Renal pelvis (tissue), 4 donors: ENCODE measurements around the gene ARID5B. TPM values are rescaled to one million over a fixed set of nuclear protein-coding genes. Genes with fewer than 3 reads are reported as not detected.

Experiments used
- DNase-seq: peaks from one replicate; pipeline ENCODE4 v3.0.0-alpha.2; 2013
- polyA plus RNA-seq, 3 donors: library from polyadenylated mRNA; unstranded; fragments of 120-200 nt; gene quantifications; one replicate each; pipeline ENCODE4 v1.2.1, GENCODE V29; 2013; ENCODE audit not compliant: insufficient read length in 3 of 3

Gene ARID5B
- polyA plus RNA-seq, 3 donors, result 44.7 to 69.4 (median 56.7) TPM

GRCh38 chr10:61935077-61935476 is 33.6 kb downstream of the ARID5B start:
- no peak for DNase-seq

DNA sequence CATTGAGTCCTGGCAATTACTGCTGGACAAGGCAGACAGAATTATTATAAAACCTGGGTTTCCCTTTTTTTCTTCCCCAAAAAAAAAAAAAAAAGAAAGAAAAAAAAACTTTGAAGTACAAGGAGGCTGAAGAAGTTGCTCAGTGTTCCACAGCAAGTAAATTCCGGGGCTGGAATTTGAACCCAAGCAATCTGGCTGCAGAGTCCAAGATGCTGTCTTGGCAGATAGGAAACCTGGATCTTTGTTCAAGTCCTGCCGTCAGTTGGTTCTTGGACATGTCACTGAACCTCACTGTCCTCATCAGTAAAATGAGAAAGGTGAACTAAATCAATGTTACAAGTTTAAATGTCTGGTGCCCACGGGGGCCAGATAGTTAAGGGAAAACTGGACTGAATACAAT is 35.3 kb downstream of the ARID5B start:
- DNase-seq, result no peak

DNA sequence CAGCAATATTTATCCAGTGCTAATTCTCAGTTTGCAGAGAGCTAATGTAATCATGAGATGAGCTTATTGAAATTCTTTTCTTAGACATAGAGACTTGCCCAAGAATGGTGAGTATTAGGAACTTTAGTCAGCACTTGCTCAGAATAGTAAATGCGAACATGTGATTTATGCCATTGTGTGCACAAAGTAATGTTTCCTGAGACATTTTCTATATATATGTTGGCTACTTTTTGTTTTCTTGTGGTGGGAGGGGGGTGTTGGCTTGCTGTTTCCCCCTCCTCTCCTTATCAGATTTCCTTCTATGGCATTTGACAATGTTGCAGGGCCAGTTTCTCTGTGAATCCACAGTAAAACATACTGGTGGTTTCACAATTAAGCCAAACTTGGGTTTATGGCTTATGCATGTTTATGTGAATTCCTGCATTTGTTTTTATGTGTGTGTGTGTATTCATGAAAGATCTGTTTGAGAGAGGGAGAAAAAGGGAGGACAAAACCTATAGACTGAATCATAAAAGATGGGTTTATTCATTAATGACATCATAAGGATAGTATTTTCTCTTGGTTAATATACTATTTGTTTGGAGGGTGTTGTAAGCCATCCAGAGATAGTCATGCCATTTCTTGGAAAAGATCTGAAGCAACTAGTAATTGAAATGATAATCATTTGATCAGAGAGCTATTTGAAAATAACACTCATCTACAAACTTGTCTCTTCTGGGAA is 36.3 kb downstream of the ARID5B start:
- peak; percentile 48 for DNase-seq

DNA sequence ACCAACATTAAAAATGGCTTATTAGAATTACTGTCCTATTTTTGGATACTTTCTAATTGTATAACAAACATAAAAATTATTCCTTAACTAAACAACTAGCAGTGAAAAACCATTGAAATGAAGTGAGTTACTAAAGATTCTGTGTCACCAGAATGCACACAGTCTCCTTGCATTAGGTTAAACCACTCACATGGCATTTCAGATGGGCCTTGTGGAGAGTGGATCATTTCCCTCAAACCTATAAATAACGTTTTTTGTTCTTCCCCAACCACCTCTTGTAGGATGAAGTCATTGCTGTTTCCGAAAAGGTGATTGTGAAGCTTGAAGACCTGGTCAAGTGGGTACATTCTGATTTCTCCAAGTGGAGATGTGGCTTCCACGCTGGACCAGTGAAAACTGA is 38.4 kb downstream of the ARID5B start:
- no peak for DNase-seq

DNA sequence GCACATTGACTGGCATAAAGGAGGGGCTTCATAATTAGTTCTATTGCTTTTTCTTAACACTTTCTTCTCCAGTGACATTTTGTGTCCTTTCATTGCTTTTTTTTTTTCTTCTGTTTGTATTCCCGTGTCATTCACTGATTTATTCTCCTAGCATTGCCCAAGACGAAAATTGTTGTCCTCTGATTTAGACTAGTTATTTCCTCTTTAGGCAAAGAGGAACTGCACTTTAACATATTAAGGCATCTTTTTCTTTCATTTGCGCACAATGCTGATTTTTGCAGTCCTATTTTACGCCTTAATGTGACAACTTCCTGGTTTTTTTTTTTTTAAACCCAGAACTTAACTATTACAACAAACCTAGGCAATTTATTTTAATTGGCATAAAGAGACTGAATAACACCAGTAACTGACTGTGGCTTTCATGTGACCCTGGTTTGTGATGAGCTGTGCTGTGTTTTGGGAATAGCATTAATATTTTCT is 39.7 kb downstream of the ARID5B start:
- no peak for DNase-seq

DNA sequence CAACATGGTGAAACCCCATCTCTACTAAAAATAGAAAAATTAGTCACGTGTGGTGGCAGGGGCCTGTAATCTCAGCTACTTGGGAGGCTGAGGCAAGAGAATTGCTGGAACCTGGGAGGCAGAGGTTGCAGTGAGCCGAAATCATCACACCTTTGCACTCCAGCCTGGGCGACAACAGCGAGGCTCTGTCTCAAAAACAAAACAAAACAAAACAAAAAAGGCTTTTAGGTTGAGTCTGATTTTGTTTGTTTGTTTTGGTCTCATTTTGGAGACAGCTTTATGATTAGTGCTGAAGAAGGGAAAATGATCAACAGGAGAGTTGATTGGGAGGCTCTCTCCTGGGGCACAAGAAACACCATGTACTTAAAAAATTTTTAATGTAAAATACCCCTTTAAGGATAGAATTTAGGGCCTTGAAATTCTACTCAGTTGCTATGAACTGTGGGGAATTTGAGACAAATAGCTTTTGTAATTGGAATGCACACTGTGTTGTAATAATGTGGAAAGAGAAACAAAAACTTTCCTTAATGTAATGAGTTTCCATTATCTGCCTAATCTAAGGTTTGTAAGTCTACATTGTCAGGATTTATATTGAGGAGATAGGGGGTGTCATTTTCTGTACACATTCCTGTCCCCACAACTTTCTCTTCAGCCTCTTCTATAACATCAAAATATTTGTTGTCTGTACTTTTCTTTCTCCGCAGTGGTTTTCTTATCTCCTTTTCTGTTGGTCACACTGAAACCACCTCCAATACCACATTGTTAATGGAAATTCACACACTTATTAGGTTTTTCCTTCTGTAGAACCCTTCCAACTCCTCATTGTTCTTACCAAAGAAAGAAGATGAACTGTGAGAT is 41.3 kb downstream of the ARID5B start:
- no peak for DNase-seq

GRCh38 chr10:61943674-61944378 is 42.3 kb downstream of the ARID5B start:
- DNase-seq, result no peak

- DNase-seq, result no peak
These were observed 43.1 kb downstream of the ARID5B start for GRCh38 chr10:61944410-61945147.

DNA sequence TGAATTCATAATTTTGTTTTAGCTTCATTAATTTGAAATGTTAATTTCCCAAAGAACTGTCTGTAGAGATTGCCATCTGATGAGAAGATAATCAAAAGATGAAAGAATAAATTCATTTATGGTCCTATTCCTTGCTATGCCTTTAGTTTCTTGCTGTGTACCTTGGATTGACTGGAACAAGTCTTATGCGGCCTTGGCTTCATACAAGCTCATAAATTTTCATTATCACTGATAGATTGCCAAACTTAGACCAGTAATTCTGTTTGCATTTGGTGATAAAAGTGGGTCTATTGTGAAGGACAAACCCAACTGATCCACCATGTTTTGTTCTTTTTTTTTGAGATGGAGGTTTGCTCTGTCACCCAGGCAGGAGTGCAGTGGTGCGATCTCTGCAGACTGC is 48.2 kb downstream of the ARID5B start:
- DNase-seq, result no peak

- no peak for DNase-seq
These were observed 49.1 kb downstream of the ARID5B start for GRCh38 chr10:61950449-61951143.

GRCh38 chr10:61951144-61951483 is 49.6 kb downstream of the ARID5B start:
- DNase-seq, result no peak

DNA sequence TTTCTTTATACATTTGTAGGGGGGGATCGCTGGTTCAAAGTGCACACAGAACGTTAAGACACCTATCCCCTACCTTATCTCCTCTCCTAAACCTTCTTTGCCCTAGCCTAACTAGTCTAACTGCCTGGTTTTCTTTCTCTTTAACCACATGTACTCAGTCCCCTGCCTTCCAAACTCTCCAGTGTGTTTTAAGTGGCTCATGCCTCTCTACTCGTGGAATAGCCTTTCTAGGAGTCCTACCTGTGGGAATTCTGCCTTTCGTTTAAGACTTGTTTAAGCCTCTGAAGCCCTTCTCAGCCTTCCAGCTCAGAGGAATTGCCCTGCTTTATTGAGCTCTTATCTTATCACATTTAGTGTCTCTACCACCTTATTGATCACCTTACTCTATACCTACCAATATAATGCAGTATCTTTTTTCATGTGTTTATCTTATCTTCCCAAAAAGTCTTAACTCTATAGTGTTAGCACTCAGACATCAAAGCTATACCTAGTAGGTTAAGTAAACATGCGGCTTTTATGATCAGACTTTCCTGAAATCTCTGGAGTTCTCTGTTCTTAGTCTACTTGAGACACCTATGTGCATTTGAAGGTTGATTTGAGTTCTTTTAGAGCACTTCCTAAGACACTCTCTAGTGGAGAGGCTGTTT is 50.7 kb downstream of the ARID5B start:
- no peak for DNase-seq

DNA sequence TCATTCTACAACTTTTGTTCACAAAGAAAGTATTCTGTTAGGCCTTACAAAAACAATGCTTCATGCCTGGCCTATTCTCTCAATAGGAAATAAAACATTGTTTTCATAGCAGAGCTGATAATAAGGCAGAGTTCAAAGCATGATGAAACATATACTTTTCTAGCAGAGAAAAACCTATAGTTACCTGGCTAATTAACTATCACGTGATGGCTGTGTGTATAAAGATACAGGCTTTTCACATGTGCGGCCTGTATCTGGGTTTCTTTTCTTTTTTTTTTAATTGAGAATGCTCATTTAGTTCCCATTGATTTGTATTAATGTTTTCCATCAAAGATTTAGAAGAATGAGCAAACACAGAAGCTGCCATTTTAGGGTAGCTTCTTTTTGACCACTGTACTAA is 51.7 kb downstream of the ARID5B start:
- no peak for DNase-seq

DNA sequence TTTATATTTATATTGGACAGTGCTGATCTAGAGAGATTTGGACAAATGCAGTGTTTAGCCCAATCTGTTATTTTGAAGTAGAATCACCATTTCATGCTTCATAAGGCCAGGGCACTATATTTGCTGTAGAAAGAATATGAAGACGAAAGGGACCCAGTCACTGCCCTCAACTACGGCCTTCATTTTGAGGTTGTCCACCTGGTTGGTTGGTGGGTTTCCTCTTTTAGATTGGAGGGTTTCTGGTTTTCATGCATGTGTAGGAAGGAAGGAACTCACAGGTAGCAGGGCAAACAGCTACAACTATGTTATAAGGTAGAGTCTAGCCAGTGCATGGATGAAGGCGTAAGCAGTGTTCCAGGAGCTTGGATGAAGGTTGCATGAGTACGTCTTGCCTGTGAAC is 56.3 kb downstream of the ARID5B start:
- no peak for DNase-seq

- DNase-seq, result no peak
These were observed 56.8 kb downstream of the ARID5B start for GRCh38 chr10:61958311-61958710.

DNA sequence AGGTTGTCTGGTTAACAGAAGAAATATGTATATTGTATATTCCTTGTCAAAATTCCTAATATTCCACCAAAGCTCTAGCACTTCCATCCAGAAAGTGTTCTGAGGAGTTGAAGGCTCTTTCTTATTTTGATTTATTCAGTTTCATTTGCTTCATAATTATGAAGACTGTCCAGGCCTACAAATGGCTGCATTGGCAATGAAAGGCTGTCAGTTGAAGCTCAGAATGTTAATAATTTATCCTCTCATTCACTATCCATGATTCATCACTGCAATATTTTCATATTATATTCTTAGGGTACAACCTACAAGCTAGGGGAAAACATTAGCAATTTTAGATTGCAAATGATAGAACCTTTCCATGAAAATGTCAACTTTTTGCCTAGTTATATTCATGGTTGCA is 57.3 kb downstream of the ARID5B start:
- DNase-seq, result no peak

DNA sequence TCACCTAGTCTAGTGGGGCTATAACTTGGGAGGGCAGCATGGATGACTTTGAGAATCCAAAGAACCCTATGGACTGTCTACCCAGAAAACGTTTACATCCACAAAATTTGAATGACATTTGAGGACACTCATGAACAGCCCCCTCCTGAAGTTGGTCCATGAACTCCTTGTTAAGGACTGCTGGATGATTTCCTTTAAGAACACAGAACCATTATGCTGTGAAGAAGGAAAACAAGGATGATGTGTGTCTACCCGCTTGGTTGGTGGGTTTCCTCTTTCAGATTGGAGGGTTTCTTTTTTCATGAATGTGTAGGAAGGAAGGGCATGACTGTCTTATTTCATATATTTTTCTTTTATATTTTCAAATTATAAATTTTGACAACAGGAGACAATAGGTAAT is 58.3 kb downstream of the ARID5B start:
- DNase-seq, result no peak

- DNase-seq, result no peak
These were observed 59.1 kb downstream of the ARID5B start for GRCh38 chr10:61960396-61961120.

DNA sequence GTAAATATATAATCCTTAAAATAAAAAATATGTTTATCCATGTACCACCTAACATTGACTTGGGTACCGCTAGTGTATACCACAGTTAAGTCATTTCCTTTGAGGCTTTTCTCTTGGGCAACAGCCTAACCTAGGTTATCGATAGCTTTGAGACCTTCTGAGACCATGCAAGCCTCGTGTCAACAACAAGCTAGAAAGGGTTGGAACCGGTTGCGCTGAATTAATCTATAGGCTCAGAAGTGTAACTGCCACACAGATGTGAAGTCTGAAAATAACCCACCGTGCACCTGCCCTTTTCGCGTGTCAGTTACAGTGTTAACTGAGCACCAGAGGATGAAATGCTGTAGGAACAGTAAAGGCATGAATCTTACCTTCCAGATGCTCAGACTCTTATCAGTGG is 59.8 kb downstream of the ARID5B start:
- no peak for DNase-seq

DNA sequence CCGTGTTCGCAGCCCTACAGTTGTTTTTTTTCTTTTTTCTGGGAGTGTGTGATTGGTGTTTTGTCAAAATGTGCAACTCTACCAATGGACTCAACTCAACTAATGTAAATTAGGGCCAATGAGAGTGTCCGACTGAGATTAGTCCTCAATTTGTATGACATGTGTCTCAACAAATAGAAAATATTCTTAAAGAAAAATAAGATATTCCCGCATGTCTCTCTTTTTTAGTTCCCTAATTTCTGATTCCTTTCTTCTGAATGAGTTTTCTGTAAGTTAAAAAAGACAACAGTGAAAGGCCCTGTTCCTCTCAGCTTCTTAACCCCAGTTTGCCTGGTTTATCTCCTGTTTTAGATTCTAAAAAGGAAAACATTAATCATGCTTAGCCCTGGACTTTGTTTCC is 61.5 kb downstream of the ARID5B start:
- DNase-seq, result no peak
